Measurements from ENCODE around the gene TLCD5.

TLCD5 gene

GRCh38 chr11:120308081-120308480, 17.0 kb upstream of the TLCD5 start:
- DNase-seq (ENCODE audit: low spot score), result no peak

GRCh38 chr11:120310870-120311269, 14.2 kb upstream of the TLCD5 start:
- DNase-seq (ENCODE audit: low spot score), result no peak

DNA sequence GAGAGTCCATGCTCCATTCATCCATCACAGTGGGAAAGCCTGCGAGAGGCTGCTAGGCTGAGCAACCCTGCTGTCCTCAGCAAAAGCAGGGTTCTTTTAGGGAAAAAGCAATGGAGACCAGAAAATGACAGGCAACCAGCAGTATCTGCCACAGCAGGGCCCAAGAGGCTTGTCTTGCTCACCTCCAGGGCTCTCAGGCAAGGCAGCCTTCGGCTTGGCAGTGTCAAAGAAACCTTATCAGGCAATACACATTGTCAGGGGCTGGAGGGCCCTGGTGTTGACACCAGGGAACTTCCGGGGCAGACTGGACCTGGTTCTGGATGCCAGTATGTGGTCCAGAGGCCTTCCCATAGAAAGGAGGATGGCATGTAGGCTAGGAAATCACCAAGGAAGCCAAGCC, 10.2 kb upstream of the TLCD5 start:
- DNase-seq (ENCODE audit: low spot score), result no peak

DNA sequence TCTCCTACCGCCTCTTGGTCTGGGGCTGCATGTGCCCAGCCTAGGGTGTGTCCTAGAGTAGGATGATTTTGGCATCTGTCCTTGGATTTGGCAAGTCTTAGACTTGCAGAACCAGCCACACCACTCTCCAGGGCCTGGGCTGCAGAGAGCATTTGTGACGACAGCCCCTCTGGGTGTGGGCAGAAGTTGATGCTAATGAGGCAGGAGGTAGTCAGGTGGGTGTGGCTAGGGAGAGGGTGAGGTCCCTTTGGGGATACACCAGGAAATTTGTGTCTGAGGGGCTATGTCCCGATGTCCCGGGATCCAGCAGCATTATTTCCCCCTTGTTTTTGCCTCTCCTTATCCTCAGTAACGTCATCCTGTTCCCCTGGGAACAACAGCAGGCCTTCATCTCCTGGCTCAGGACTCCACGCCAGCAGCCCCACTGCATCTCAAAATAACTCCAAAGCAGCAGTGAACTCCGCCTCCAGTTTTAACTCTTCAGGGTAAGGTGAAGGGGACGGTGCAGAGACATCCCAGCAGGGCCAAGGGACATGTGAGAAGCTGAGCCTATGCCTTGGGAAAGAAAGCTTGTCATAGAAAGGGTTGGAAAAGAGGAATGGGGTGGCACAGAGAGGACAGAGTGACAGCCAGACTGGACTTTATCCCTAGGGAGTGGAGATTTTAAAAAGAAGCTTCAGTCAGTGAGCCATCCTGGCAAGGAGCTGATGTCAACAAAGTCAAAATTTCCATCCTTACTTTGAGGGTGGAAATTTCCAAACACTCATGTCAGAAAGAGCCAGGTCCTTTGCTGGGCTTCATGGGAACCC, 8.0 kb upstream of the TLCD5 start:
- no peak for DNase-seq (ENCODE audit: low spot score)

GRCh38 chr11:120317689-120318480, 7.2 kb upstream of the TLCD5 start:
- no peak for DNase-seq (ENCODE audit: low spot score)

DNA sequence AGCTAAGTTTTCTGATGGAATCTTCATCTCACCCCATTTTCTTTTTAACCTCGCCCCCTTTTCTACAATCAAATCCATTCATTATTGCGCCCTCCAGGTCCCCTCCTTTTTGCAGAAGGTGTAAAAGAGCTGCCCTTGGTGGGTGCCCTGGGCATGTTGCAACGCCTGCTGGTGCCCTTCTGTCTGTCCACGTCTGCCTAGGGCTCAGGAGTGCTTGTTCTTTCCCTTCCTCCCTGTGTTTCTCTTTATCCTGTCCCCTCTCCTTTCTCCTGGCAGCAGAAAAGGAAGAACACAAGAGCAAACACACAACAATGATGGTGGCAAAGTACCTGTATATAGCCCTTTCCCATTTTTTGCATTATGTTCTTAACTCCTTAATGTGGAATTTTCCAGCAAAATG, 6.2 kb upstream of the TLCD5 start:
- DNase-seq (ENCODE audit: low spot score), result no peak

- no peak for DNase-seq (ENCODE audit: low spot score)
Observed at GRCh38 chr11:120326228-120326627, 1.1 kb downstream of the TLCD5 start.

GRCh38 chr11:120326845-120327281, 1.8 kb downstream of the TLCD5 start:
- DNase-seq (ENCODE audit: low spot score), result no peak

DNA sequence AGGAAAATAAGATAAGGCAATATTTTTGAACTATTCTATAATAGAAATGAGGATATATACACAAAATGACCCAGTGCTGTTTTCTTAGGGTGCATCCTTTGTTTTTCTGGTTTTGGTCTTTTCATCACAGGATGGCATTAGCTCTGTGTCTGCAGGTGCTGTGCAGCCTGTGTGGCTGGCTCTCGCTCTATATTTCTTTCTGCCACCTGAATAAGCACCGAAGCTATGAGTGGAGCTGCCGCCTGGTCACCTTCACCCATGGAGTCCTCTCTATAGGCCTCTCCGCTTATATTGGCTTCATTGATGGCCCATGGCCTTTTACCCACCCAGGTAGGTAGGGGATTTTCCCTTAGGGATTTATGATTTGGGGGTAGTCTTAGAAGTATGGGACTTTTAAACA, 2.2 kb downstream of the TLCD5 start:
- DNase-seq (ENCODE audit: low spot score), result no peak

DNA sequence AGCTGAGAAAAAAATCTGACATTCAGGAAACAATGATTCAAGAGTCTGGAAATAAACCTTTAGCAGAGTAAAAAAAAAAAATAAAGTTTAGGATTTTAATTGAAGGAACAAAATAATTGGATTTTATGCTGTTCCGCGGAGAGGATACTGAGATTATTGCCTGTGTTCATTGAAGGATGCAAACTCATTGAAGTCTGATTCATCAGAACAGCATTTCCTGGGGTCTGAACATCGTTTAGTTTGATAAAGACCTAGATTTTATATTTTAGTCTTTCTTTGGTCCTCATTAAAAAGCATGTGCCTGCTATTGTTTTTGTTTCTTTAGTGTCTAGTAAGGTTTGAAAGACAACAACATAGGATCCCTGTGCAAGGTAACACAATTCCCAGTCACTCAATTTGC, 4.5 kb downstream of the TLCD5 start:
- no peak for DNase-seq (ENCODE audit: low spot score)

DNA sequence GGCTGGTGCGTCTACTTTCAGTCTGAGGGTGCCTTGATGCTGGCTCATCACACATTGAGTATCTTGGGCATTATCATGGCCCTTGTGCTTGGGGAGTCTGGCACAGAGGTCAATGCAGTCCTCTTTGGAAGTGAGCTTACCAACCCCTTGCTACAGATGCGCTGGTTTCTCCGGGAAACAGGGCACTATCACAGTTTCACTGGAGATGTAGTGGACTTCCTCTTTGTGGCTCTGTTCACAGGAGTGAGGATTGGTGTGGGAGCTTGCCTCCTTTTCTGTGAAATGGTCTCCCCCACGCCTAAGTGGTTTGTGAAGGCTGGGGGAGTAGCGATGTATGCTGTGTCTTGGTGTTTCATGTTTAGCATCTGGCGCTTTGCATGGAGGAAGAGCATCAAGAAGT, 4.9 kb downstream of the TLCD5 start:
- DNase-seq (ENCODE audit: low spot score), result no peak

DNA sequence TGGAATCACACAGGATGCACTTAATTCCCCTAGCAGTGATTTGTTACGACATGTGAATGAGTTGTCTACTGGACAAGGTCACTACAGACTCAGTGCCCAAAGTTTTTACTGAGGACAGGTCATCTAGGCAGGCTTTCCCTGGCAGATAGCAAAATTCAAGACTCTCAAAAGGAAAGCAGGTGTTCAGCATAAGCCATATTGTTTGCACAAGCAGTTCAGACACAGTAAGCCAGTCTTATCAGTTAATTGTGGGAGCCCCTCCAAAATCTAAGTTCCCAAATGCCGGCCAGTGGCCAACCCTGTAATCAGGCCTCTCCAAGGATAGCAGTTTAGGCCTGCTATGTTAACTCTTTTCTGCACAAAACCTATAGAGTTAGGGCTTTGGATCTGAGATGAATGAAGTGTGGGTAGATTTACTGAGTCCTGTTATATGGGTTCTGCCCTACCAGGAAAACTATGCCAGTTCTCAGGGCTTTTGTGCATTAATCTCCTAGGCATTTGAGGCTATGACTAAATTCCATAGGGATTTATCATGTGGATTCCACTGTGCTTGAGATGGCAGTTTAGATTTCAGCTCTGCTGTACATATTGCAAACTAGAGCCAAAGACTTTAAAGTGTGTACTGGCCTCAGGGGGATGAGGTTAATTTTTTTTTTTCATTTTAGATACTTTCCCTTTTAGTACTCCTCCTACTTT, 6.3 kb downstream of the TLCD5 start:
- no peak for DNase-seq (ENCODE audit: low spot score)

GRCh38 chr11:120332822-120333716, 8.0 kb downstream of the TLCD5 start:
- DNase-seq (ENCODE audit: low spot score), result no peak

- no peak for DNase-seq (ENCODE audit: low spot score)
Observed at GRCh38 chr11:120333801-120334200, 8.7 kb downstream of the TLCD5 start.

GRCh38 chr11:120334332-120334731, 9.2 kb downstream of the TLCD5 start:
- DNase-seq (ENCODE audit: low spot score), result no peak

- DNase-seq (ENCODE audit: low spot score), result peak; percentile 22
Observed at GRCh38 chr11:120334894-120335462, 9.9 kb downstream of the TLCD5 start.

GRCh38 chr11:120335556-120335907, 10.4 kb downstream of the TLCD5 start:
- peak; percentile 34 for DNase-seq (ENCODE audit: low spot score)

GRCh38 chr11:120335908-120336640, 11.0 kb downstream of the TLCD5 start, which contains the start of gene ARHGEF12:
Gene ARHGEF12, plus strand, starts transcription at chr11:120336413. Its CDS starts 831 bp downstream, at chr11:120337244.
- DNase-seq (ENCODE audit: low spot score), result peak; percentile 54

GRCh38 chr11:120336641-120337354, 11.7 kb downstream of the TLCD5 start:
- peak; percentile 21 for DNase-seq (ENCODE audit: low spot score)
